Gastrocnemius medialis (tissue), 4 donors: Measurements from ENCODE around the gene TXLNB.

Source experiments
- POLR2A ChIP-seq, 2 donors: fragments of 450-650 bp; IDR thresholded peaks; one replicate each; pipeline ENCODE4 v1.6.1; 2017; ENCODE audit warnings: antibody characterized with exemption in 2 of 2, mild to moderate bottlenecking in 2 of 2, moderate library complexity in 2 of 2
- TF ChIP-seq, protein P1 (sequence below), 5 experiments: fragments of 450-650 bp in 3 of 5; fragments of 200-600 bp in 2 of 5; sonication (generic) in 2 of 5; IDR thresholded peaks in 4 of 5; conservative IDR thresholded peaks in 1 of 5; 1 replicate in 4 of 5; 2 replicates in 1 of 5; pipeline ENCODE4 v1.5.1; 2016 to 2019; ENCODE audit warnings: antibody characterized with exemption in 5 of 5, mild to moderate bottlenecking in 3 of 5, moderate library complexity in 3 of 5

DNA sequence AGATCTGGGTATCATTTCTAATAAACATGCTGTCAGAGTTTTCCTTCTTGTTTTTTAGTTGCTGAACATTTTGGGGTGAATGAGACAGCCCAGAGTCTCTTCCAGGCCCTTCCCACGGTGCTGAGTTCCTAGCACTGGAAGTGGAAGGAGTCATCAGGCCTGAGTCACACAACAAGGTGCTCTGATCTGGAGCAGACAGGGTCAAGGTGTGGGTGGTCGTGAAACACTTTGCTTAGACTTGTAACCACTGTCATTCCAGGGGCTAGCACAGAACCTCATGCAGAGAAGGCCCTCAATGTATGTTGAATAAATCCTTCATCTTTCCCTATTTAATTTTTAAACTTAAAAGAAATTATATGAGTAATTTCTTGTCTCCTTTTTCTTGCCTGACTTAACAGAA, 60.6 kb downstream of the TXLNB start:
- TF ChIP-seq, protein P1, sequence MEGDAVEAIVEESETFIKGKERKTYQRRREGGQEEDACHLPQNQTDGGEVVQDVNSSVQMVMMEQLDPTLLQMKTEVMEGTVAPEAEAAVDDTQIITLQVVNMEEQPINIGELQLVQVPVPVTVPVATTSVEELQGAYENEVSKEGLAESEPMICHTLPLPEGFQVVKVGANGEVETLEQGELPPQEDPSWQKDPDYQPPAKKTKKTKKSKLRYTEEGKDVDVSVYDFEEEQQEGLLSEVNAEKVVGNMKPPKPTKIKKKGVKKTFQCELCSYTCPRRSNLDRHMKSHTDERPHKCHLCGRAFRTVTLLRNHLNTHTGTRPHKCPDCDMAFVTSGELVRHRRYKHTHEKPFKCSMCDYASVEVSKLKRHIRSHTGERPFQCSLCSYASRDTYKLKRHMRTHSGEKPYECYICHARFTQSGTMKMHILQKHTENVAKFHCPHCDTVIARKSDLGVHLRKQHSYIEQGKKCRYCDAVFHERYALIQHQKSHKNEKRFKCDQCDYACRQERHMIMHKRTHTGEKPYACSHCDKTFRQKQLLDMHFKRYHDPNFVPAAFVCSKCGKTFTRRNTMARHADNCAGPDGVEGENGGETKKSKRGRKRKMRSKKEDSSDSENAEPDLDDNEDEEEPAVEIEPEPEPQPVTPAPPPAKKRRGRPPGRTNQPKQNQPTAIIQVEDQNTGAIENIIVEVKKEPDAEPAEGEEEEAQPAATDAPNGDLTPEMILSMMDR (IDR thresholded peaks at IDR 0.05 in 4 of 5, conservative IDR thresholded peaks at IDR 0.05 in 1 of 5) = no peak
- TF ChIP-seq POLR2A (IDR thresholded peaks at IDR 0.05) = no peak
